ENCODE data around the gene LCN6. TPM values are rescaled to one million over a fixed set of nuclear protein-coding genes. Genes with fewer than 3 reads are reported as not detected.

The LCN6 gene
- total and polyA plus RNA-seq, 9 of the 15 experiments (the other 6 are each of a cell fraction or from before 2014, with no cell fraction given) = 0.10 to 0.45 (median 0.37) TPM; not detected in 5

DNA sequence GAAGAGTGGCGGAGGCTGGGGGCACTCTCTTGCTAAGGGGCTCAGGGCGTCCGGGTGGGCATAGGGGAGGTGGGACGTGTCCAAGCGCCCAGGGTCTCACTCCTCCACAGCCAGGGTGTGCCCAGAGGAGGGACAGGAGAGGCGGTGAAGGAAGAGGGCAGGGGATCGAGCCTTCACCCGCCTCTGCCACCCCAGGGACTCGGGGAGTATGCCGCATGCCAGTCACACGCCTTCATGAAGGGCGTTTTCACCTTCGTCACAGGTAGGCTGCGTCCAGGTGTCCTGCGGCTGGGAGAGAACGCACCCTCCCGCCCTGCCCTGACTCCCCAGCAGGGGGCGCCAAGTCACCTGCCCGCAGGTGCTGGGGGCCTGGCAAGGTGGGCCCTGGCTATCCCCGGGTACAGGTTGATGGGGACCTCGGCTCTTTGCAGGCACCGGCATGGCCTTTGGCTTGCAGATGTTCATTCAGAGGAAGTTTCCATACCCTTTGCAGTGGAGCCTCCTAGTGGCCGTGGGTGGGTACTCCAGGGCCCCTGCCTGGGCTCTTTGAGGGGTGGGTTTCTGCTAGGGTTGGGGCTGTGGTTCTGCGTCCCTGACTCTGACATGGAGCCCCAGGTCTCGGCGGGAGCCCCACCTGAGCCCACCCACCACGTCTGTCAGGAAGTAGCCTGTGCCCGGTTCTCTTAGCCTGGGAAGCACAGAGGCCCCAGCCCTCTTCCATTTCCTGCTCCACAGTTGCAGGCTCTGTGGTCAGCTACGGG, 43.4 kb upstream of the LCN6 start (continued):
- TF ChIP-seq, protein P1, sequence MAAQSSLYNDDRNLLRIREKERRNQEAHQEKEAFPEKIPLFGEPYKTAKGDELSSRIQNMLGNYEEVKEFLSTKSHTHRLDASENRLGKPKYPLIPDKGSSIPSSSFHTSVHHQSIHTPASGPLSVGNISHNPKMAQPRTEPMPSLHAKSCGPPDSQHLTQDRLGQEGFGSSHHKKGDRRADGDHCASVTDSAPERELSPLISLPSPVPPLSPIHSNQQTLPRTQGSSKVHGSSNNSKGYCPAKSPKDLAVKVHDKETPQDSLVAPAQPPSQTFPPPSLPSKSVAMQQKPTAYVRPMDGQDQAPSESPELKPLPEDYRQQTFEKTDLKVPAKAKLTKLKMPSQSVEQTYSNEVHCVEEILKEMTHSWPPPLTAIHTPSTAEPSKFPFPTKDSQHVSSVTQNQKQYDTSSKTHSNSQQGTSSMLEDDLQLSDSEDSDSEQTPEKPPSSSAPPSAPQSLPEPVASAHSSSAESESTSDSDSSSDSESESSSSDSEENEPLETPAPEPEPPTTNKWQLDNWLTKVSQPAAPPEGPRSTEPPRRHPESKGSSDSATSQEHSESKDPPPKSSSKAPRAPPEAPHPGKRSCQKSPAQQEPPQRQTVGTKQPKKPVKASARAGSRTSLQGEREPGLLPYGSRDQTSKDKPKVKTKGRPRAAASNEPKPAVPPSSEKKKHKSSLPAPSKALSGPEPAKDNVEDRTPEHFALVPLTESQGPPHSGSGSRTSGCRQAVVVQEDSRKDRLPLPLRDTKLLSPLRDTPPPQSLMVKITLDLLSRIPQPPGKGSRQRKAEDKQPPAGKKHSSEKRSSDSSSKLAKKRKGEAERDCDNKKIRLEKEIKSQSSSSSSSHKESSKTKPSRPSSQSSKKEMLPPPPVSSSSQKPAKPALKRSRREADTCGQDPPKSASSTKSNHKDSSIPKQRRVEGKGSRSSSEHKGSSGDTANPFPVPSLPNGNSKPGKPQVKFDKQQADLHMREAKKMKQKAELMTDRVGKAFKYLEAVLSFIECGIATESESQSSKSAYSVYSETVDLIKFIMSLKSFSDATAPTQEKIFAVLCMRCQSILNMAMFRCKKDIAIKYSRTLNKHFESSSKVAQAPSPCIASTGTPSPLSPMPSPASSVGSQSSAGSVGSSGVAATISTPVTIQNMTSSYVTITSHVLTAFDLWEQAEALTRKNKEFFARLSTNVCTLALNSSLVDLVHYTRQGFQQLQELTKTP (IDR thresholded peaks at IDR 0.05; ENCODE audit: low read depth in 1 of 2, partially characterized antibody in 2 of 2) = no peak
- TF ChIP-seq RCOR1 (IDR thresholded peaks at IDR 0.05; ENCODE audit: borderline replicate concordance in 1 of 2, low read depth in 2 of 2, low read length in 2 of 2) (no peak), GATA2 (CRISPR knock-in tag; IDR thresholded peaks at IDR 0.05) (no peak), MIER1 (IDR thresholded peaks at IDR 0.05; ENCODE audit: low read depth) (no peak), CBX2 (IDR thresholded peaks at IDR 0.05; ENCODE audit: insufficient read depth, low read length, poor library complexity, severe bottlenecking) (no peak), ZNF384 (IDR thresholded peaks at IDR 0.05; ENCODE audit: low read depth, low read length) (no peak), ZNF586 (CRISPR knock-in tag; conservative IDR thresholded peaks at IDR 0.05) (no peak), MTA1 (IDR thresholded peaks at IDR 0.05; ENCODE audit: borderline replicate concordance) (0 out of 2 replicates have a peak, but pooled peaks have one; percentile 58), CBX5 (IDR thresholded peaks at IDR 0.05; ENCODE audit: borderline replicate concordance, low read depth) (peak; percentile 36; the same call in 1 of the 2 replicates)
- TF ChIP-seq, protein P2, sequence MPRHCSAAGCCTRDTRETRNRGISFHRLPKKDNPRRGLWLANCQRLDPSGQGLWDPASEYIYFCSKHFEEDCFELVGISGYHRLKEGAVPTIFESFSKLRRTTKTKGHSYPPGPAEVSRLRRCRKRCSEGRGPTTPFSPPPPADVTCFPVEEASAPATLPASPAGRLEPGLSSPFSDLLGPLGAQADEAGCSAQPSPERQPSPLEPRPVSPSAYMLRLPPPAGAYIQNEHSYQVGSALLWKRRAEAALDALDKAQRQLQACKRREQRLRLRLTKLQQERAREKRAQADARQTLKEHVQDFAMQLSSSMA (CRISPR knock-in tag; IDR thresholded peaks at IDR 0.05) = no peak
- TF ChIP-seq, protein P3, sequence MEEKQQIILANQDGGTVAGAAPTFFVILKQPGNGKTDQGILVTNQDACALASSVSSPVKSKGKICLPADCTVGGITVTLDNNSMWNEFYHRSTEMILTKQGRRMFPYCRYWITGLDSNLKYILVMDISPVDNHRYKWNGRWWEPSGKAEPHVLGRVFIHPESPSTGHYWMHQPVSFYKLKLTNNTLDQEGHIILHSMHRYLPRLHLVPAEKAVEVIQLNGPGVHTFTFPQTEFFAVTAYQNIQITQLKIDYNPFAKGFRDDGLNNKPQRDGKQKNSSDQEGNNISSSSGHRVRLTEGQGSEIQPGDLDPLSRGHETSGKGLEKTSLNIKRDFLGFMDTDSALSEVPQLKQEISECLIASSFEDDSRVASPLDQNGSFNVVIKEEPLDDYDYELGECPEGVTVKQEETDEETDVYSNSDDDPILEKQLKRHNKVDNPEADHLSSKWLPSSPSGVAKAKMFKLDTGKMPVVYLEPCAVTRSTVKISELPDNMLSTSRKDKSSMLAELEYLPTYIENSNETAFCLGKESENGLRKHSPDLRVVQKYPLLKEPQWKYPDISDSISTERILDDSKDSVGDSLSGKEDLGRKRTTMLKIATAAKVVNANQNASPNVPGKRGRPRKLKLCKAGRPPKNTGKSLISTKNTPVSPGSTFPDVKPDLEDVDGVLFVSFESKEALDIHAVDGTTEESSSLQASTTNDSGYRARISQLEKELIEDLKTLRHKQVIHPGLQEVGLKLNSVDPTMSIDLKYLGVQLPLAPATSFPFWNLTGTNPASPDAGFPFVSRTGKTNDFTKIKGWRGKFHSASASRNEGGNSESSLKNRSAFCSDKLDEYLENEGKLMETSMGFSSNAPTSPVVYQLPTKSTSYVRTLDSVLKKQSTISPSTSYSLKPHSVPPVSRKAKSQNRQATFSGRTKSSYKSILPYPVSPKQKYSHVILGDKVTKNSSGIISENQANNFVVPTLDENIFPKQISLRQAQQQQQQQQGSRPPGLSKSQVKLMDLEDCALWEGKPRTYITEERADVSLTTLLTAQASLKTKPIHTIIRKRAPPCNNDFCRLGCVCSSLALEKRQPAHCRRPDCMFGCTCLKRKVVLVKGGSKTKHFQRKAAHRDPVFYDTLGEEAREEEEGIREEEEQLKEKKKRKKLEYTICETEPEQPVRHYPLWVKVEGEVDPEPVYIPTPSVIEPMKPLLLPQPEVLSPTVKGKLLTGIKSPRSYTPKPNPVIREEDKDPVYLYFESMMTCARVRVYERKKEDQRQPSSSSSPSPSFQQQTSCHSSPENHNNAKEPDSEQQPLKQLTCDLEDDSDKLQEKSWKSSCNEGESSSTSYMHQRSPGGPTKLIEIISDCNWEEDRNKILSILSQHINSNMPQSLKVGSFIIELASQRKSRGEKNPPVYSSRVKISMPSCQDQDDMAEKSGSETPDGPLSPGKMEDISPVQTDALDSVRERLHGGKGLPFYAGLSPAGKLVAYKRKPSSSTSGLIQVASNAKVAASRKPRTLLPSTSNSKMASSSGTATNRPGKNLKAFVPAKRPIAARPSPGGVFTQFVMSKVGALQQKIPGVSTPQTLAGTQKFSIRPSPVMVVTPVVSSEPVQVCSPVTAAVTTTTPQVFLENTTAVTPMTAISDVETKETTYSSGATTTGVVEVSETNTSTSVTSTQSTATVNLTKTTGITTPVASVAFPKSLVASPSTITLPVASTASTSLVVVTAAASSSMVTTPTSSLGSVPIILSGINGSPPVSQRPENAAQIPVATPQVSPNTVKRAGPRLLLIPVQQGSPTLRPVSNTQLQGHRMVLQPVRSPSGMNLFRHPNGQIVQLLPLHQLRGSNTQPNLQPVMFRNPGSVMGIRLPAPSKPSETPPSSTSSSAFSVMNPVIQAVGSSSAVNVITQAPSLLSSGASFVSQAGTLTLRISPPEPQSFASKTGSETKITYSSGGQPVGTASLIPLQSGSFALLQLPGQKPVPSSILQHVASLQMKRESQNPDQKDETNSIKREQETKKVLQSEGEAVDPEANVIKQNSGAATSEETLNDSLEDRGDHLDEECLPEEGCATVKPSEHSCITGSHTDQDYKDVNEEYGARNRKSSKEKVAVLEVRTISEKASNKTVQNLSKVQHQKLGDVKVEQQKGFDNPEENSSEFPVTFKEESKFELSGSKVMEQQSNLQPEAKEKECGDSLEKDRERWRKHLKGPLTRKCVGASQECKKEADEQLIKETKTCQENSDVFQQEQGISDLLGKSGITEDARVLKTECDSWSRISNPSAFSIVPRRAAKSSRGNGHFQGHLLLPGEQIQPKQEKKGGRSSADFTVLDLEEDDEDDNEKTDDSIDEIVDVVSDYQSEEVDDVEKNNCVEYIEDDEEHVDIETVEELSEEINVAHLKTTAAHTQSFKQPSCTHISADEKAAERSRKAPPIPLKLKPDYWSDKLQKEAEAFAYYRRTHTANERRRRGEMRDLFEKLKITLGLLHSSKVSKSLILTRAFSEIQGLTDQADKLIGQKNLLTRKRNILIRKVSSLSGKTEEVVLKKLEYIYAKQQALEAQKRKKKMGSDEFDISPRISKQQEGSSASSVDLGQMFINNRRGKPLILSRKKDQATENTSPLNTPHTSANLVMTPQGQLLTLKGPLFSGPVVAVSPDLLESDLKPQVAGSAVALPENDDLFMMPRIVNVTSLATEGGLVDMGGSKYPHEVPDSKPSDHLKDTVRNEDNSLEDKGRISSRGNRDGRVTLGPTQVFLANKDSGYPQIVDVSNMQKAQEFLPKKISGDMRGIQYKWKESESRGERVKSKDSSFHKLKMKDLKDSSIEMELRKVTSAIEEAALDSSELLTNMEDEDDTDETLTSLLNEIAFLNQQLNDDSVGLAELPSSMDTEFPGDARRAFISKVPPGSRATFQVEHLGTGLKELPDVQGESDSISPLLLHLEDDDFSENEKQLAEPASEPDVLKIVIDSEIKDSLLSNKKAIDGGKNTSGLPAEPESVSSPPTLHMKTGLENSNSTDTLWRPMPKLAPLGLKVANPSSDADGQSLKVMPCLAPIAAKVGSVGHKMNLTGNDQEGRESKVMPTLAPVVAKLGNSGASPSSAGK (IDR thresholded peaks at IDR 0.05) = peak; percentile 53

Data from K562 (cell line).